Loucy (cell line): ENCODE measurements around the gene SPOCK3.

Experiments
- CTCF ChIP-seq: fragments of 200-600 bp; sonication (generic); conservative IDR thresholded peaks from 2 replicates; pipeline ENCODE4 v1.5.1; 2014; ENCODE audit warnings: mild to moderate bottlenecking, antibody characterized with exemption, low read length
- EZH2phosphoT487 ChIP-seq: fragments of 200-600 bp; IDR thresholded peaks from 2 replicates; pipeline ENCODE4 v1.6.1; 2018; ENCODE audit warnings: antibody characterized with exemption, mild to moderate bottlenecking, moderate library complexity, borderline replicate concordance

GRCh38 chr4:167025670-167026069, 208.6 kb downstream of the SPOCK3 start:
- no peak for TF ChIP-seq CTCF
- TF ChIP-seq EZH2phosphoT487: no peak
